ENCODE results near the gene KCTD2.
"Not testable (repeated sequence)": the region's sequence is repeated elsewhere in the genome, so short reads cannot be mapped to it uniquely, and the experiment has no call there.

The KCTD2 gene

DNA sequence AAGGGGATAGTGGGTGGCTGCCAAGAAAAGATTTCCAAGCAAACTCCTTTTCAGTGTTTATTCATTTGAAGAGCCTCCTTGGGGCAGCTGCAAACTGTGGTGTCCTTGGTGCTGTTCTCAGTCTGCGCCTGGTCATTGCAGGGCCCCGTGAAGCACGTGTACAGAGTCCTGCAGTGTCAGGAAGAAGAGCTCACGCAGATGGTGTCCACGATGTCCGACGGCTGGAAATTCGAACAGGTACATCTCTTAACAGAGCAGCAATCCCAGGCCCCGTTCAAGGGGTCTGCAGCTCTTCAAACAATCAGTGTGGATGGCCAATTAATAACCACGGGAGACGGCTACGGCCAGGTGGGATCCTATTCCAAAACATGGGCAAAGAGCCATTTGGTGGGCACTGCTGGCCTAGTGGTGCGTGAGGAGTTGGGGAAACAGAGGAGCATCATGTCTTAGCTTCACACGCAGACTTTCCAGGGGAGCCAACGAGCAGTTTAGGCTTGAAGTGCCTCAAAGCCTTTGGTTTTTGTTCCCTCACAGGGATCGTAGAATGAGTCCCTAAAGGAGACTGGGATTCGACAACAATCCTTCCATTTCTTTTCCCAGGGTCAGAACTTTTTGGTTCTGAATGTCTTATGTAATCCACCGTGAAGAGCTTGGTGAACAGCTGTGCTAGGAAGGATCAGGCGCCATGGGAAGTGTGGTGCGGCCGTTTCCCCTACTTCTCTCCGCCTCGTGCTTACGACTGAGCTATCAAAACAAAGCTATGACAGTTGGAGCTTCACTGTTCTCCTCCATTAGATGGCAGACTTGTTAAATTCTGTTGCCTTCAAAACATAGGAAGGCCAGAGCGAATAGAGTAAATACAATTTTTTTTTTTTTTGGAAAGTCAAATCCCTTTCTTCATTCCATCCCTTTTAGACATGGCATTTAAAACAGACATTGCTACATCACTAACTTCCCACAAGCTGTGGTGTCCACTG, 12.6 kb downstream of the KCTD2 start:
- no peak for DNase-seq

DNA sequence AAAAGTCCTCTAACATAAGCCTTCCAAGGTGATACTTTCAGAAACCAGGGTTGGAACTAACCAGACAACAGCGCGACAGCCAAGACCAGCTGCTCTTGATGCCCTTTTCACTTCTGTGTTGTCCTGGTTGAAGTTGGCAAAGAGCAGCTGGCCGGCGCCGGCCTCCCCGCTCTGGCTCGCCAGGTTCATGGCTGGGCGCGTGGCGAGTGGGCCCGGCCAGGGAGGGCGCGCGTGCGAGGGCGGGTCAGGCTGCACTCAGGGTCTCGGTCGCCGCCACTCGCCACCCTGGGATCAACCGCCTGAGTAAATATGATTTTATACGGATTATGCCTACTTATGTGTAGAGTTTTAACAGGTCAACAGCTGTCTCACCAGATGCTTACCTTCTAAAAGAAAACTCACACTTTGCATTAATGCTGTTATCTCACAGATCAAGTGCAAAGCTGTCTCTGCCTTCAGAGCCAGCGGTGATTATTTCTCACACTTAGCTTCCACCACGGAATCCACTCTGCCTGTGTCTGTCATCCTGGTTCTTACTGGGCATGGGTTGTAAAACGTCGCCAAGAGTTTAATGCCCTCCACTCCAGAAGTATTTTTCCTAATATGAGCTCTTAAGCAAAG, 13.5 kb downstream of the KCTD2 start:
- no peak for DNase-seq

GRCh38 chr17:75061055-75061438, 14.0 kb downstream of the KCTD2 start:
- DNase-seq, result no peak

GRCh38 chr17:75061618-75062017, 14.6 kb downstream of the KCTD2 start:
- no peak for DNase-seq

GRCh38 chr17:75063201-75063600, 16.2 kb downstream of the KCTD2 start:
- no peak for DNase-seq

DNA sequence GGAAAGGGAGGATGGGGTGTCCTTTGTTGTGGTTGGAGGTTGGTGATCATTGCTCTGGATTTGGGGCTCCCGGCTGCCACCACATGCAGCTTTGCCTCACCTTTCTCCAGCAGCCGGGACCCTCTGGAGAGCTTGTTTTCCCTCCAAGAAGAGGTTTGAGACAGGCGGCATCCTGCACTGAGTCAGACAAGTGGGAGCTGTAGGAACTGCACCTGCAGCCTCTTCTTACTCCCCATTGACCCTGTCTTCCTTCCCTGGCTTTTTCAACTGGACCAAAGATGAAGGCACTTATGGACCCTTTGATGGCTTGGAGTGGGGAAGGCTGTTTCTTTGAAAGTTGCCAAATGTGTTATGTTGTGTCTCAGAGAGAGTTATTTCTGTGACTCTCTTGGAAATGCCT, 16.6 kb downstream of the KCTD2 start:
- DNase-seq, result no peak

- no peak for DNase-seq
Observed at GRCh38 chr17:75064040-75064439, 17.0 kb downstream of the KCTD2 start.

GRCh38 chr17:75064460-75064859, 17.4 kb downstream of the KCTD2 start:
- no peak for DNase-seq

GRCh38 chr17:75064867-75065561, 18.0 kb downstream of the KCTD2 start:
- no peak for DNase-seq

DNA sequence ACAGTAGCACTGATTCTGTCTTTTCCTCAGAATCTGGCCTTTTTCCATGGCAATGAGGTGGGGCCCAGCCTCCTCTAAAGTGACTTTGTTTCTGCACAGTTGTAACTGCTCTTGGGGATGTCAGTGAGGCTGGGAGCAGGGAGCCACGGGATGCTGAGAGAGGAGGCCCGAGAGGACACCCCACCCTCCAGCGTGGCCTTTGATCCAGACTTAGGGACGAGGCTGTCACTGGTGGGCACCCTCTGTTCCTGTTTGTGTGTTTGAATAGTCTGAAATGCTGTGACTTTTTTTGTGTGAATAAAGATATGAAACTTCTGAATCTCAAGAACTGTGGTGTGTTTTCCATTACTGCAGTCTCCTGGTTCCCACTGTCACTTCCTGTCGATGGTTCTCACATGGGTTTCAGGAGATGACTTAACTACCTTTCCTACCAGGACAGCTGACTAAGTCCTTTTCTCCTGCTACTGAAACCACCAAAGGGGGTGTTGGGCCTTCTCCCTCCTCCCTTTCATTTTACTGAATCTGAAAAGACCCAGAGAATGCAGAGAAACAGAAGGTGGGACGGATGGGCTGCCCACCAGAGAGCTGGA, 18.6 kb downstream of the KCTD2 start:
- peak; percentile 31 for DNase-seq

DNA sequence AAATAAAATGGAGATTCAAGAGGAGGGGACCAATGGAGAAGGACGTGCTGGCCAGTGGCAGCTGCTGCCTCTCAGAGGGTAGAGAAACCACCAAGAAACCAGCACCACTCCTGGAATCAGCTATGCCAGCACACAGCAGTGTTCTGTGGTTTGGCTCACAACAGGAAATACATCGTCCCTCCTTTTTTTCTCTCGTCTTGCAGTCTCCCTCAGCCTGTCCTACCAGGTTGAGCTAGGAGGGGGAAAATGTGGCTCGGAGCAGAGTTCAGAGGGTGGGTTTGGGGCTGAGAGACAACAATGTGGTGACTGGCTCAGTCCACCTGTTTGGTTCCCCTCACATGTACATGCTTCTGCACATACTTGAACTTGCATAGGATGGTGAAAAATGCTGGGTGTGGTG, 20.8 kb downstream of the KCTD2 start:
- DNase-seq, result peak; percentile 24

DNA sequence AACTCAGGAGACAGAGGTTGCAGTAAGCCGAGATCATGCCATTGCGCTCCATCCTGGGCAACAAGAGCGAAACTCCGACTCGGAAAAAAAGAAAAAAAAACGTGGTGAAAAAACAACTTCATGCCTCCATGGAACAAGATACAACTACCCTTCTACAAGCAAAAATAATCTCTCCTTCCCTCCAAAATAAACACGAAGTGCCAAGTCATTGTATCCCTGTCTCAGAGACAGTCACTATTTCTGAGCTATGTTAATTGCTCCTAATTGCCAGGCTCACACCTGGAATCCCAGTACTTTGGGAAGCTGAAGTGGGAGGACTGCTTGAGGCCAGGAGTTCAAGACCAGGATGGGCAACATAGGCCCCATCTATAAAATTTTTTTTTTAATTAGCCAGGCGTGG, 21.7 kb downstream of the KCTD2 start:
- no peak for DNase-seq

DNA sequence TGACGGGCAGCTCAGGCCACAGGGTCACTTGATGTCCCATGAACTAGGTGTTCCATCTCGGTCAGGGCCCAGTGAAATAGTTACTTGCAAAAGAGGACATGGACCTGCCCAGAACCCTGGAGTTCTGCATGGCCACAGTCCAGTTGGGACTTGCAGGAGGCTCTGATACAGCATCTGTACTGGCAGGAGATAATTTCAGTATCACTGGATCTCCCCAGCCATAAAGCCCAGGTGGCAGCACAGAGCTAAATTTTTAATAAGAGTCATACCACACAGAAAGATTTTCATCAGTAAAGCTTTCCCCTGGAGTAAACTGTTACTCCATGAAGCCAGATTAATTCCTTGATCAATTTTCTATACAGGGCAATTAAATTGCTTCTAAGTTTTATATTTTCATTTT, 22.8 kb downstream of the KCTD2 start:
- no peak for DNase-seq

DNA sequence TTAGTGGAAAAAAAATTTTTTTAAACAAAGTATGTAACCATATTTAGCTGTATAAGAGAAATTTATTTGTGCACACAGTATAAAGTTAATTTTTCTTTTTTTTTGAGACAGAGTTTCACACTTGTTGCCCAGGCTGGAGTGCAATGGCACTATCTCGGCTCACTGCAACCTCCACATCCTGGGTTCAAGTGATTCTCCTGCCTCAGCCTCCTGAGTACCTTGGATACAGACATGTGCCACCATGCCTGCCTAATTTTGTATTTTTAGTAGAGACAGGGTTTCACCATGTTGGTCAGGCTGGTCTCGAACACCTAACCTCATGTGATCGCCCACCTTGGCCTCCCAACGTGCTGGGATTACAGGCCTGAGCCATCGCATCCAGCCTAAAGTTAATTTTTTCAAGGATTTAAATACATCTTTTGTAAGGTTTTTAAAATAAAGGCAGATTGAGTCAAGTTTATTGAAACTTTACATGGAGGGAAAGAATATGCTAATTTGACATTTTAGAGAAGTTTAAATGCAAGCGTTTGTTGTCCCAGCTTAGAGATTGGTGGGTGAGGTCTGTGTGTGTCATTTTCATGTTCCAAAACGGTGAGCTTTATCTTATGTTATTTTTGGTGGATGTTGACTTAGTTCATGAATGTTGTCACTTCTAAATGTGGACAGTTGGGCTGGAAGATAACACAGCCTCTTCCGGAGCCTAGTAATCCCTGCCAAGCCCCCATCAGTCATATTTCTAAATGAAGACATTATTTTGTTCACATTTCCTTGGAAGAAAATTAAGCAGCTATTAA, 24.6 kb downstream of the KCTD2 start:
- not testable (repeated sequence) for DNase-seq

- not testable (repeated sequence) for DNase-seq
Observed at GRCh38 chr17:75072909-75073308, 25.9 kb downstream of the KCTD2 start.

DNA sequence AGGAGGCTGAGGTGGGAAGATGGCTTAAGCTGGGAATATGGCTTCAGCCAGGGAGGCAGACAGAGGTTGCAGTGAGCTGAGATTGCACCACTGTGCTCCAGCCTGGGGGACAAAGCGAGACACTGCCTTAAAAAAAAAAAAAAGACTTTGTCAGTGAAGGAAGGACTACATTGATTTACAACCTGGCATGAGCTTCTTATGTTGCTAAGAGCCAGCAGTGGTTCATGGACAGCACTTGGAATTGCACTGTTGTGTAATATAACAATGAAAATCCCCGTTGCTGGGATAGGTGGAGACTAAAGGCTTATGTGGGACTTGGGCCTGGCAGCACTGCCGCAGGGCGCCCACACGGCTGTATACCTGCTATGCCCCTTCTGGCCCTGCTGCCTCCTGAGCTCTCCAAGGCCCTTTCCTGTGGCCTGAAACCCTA, 26.6 kb downstream of the KCTD2 start:
- DNase-seq, result no peak

GRCh38 chr17:75074532-75074931, 27.5 kb downstream of the KCTD2 start:
- DNase-seq, result no peak

DNA sequence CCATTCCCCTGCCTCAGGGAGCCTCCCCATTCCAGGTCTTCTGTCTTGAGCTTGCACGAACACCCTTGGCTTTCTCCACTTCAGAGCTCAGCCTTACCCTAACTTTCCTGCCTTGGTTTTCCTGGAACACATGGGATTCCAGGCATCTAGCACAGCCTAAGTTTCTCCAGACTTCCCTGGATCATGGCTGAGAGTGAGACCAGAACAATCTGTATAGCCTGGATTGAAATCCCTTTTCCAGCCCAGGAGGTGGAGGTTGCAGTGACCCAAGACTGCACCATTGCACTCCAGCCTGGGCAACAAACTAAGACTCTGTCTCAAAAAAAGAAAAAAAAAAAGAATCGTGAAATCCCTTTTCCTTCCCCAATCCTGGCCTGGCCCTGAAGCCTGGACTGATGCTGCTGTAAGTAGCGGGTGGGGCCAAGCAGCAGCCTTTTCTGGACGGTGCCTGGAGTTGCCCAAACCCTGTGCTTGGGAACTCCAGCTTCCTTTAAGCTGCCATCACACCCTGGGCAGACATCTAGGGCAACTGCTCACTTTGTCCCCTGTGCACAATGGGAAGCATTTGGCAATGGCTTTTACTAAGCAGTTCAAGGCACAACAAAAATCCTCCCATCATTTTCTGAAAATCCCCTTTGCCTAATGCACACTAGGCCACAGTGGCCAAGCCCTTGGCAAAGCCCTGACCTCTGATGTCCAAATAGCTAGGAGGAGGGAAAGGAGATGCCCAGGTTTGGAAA, 28.7 kb downstream of the KCTD2 start:
- no peak for DNase-seq

DNA sequence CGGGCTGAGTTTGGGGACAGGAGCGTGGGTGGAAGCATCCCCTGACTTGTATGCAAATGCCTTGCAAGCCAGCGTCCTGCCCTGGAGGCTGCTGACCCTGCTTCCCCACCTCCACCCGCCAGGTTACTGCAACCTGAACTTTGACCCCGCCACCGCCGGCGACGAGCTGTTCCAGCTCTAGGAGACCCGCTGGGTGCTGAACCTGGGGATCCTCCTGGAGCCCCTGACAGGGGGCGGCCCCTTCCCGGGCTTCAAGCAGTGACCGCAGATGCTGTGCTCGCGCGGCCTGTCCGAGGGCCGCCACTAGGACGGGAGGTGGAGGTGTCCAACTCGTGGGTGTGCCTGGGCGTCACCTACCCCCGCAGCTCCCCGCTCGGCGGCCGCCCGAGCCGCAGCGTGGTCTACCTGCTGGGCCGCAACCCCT, 30.1 kb downstream of the KCTD2 start:
- DNase-seq, result no peak

DNA sequence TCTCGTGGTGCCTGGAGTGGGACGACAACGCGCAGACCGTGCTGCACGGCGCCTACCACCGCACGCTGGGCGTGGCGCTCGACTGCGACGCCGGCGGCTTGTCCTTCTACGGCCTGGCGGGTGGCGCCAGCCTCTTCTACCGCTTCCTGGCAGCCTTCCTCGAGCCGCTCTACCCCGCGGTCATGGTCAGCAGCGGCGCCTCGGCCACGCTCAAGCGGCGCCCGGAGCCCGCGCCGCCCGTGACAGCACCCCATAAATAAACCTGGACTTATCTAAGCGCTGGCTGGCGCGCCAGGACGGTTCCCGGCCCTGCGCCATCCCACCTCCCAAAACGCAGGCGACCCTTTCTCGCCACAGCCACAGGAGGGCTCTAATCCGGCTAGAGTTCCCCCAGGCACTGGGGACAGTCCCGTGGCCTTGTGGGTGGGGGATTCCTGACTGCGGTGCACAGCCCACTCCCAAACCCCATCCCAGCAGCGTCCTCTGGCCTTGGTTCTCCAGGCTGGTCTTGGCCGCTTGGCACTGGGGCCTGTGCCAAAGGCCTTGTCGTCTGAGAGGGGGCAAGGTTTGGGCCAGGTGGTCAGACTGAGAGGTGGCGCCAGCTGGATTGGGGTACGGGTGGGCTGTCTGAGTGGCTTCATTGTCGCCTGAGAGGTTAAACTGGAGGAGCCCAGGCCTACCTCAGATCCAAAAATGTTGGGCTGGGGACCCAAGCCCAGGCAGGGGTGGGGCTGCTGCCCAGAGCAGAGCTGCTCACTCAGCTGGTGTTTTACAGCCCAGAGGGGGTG, 30.7 kb downstream of the KCTD2 start:
- peak; percentile 48 for DNase-seq

All from stimulated activated CD4-positive, alpha-beta T cell treated with anti-CD3 and anti-CD28 coated beads, Interleukin-1b, Interleukin-23, amount 100 ng/mL, for 48 hours (primary cell).